GM12891 (cell line): ENCODE results near the gene SIRPB1.

Source experiments
- POLR2AphosphoS5 ChIP-seq: IDR thresholded peaks from 2 replicates; pipeline ENCODE4 v1.6.1; 2011; ENCODE audit warnings: low read depth, low read length, control low read depth
- TAF1 ChIP-seq: IDR thresholded peaks from 2 replicates; pipeline ENCODE4 v1.6.1; 2011; ENCODE audit warnings: low read depth, low read length, control low read depth

DNA sequence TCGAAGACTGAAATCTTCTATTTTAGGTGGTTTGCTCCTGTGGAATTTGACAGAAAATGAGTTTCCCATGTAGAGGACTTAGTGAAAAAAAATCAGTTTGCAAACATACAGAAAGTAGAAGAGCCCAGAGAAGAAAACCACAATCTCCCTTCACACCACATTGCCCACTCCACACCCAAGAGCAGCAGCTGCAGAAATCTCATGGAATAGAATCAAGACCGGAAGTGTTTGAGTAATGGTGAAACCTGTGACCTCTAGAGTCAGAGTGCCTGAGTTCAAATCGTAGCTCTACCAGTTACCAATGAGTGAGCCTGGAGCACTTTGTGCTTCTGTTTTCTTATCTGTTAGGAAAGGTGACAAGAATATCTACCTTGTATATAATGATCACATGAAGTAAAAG, 33.2 kb upstream of the SIRPB1 start:
- no peak for TF ChIP-seq TAF1
- no peak for TF ChIP-seq POLR2AphosphoS5
